SW 1271 (cell line): ENCODE data around the gene CDH4.

ENCODE experiments used
- DNase-seq, 2 experiments: peaks; one replicate each; lab custom pipeline; 2025; lab: John Stamatoyannopoulos, UW

CDH4 gene

DNA sequence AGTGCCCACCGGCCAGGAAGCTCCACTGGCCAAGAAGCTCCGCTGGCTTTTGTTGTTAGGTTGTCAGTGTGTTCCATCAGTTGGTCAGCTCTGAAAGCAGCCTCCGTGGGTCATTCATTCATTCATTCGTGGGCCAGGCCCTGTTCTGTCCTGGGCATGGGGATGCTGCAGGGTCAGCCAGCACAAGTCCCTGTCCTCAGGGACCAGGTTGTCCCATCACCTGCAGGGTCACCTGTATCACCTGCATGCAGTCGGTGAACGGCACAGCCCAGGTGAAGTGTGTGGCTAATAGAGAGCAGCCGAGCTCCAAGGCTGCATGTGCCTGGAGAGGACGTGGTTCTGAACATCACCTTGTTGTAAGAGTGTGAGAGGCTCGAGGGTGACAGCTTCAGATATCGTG lies 403.5 kb downstream of the CDH4 start:
- no peak for DNase-seq

- no peak for DNase-seq
These were observed 404.1 kb downstream of the CDH4 start for GRCh38 chr20:61656198-61656597.

DNA sequence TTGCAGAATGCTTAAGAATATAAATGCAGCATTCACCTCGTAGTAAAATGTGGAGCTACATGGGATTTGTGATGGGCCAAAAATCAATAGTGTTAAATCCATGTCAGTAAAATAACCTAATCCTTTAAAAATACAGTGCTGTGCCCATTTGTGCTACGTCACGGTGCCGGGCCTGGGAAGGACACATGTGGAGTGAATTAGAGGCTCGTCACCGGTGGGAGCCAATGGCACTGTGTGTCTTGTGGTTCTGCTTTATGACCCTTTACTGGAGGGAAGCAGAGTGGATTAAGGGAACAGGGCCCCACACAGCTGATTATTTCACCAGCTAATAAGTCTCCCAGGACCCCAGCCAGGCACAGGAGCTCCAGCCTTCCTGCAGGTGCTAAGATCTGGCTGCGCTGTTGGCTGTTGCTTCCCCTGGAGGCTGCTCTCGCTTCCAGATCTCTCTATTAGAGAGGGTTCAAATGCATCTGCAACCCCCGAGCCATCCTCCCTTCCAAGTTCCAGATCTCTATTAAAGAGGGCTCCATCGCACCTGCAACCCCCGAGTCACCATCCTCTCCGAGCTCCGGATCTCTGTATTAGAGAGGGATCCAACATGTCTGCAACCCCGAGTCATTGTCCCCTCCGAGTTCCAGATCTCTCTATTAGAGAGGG lies 405.8 kb downstream of the CDH4 start:
- no peak for DNase-seq

DNA sequence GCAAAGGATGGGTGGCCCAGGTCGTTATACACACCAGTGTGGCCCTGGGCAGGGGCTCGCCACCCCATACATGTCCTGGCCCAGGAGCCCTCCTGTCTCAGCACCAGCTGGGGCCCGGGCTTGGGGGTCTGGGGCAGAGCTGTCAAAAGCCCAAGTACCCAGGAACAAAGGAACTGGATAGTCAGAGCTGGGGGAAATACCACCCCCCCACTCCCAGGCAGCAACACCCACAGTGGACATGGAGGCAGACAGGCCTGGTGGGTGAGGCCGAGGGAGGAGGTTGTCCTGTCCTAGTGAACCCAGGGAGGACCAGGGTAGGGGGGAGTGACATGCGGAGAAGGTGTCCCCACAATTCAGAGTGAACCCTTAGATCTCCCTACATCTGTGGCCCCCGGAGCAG lies 406.5 kb downstream of the CDH4 start:
- no peak for DNase-seq

DNA sequence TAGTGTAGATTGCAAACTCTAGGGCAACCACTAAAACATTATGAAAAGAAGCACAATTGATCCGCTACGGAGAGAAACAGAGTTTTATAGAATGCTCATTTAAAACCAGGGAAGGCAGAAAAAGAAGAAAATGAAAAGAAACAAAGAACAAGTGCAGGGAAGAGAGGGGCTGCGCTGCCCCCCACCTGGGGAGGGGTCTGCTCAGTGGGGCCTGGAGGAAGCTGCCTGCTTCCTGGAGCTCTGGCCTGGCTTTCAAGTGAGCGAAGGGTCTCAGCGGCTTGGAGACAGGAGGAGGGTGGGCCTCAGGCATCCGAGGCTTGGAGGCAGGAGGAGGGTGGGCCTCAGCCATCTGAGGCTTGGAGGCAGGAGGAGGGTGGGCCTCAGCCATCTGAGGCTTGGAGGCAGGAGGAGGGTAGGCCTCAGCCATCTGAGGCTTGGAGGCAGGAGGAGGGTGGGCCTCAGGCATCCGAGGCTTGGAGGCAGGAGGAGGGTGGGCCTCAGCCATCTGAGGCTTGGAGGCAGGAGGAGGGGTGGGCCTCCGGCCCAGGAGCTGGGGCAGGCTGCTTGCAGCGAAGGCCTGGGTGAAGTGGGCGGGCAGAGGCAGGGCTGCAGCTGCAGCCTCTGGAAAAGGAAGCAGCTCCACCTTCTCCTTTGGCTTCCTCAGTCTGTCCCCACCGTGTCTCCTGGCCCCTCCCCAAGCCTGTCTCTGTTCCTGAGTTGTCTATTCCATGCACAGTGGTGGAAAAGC lies 407.4 kb downstream of the CDH4 start:
- no peak for DNase-seq

GRCh38 chr20:61659994-61660346 lies 407.9 kb downstream of the CDH4 start:
- no peak for DNase-seq

DNA sequence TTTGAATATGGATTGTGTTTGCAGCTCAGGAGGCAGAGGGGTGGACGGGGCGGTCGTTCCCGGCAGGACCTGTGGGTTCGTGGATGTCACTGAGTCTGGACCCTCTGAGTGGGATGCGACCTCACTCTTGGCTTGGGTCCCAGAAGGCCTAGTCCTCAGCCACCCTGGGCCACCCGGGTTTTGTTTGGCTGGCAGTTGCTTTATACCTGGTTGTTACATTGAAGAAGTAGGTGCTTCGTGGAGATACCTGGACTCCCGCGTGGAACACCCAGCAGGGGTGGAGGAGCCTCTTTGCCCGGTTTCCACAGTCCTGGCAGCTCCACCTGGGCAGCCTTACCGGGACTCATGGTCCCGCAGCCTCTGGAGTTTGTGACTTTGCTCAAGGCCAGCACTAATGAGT lies 408.5 kb downstream of the CDH4 start:
- DNase-seq: no peak

DNA sequence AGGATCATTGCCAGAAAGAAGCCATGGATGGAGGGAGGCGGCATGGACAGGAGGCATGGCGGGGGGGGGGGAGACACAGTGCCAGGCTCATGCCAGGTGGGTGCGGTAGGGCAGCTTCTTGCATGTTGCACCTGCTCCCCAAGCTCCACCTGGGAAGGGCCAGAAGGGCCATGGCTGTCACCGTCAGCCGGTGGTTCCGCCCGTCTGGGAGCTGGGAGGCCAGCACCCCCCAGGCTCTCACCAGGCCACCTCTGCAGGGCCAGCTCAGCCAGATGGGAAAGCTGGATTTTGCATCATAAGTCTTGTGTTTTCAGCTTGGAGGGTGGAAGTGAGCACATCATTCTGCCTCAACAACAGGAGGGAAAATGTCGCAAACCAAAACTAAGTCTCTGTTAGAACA lies 409.0 kb downstream of the CDH4 start:
- no peak for DNase-seq

DNA sequence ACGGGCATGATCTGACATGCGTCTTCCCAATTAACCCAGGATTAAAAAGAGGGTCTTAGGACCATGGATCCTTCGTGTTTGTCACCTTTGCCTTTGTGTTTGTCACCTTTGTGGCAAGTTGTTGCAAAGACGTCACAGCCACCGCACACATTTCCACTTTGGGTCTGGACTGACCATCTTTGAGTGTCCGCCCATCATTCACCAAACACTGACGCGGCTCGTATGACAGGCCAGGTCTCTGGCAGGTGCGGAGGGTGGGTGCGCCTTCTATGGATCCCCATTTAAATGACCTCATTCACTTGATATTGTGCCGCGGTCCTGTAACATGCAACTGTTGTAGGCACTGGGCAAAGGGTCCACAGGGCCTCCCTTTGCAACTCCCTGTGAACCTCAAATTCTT lies 409.5 kb downstream of the CDH4 start:
- DNase-seq: no peak

- peak in 1 of 2 experiments; percentile 8 for DNase-seq
These were observed 410.3 kb downstream of the CDH4 start for GRCh38 chr20:61662226-61662967.

- DNase-seq: no peak
These were observed 410.9 kb downstream of the CDH4 start for GRCh38 chr20:61662968-61663331.

- no peak for DNase-seq
These were observed 411.7 kb downstream of the CDH4 start for GRCh38 chr20:61663521-61664425.

DNA sequence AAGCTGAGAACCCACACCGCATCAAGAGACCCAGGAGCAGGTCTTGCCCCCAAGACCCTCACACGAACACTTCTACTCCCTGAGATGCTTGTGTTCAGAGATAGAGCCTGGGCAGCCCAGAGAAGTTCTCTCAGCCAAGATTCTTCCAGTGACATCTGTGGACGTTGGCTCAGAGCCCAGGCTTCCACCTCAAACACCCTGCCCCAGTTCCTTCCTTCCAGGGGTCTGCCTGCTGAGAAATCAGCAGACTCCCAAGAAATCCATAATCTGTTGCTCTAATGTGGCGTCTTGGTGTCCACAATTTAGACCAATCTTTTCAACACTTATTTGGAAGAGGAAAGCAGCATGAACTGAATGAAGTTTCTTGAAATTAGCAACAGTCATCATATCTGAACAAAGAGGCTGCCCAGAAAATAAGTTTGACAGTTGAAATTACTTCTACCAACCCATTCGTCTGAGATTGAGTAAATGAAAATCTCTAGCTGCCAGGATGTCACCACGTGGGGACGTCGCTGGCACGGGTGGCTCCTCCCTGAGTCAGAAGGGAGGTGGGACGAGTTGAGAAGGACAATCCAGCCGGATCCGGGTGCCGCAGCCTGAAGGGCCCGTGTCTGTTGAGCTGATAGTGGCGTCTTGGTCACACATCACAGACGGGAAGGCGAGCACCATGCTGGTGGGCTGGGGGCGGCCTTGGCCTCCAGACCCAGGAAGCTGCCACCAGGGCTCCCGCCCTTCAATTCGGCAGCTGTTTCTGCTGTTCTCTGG lies 412.7 kb downstream of the CDH4 start:
- DNase-seq: no peak

GRCh38 chr20:61665528-61666470 lies 413.7 kb downstream of the CDH4 start:
- DNase-seq: no peak

- DNase-seq: no peak
These were observed 414.4 kb downstream of the CDH4 start for GRCh38 chr20:61666471-61666832.

GRCh38 chr20:61667056-61667792 lies 415.2 kb downstream of the CDH4 start:
- no peak for DNase-seq

GRCh38 chr20:61668065-61668650 lies 416.1 kb downstream of the CDH4 start:
- no peak for DNase-seq

- no peak for DNase-seq
These were observed 416.9 kb downstream of the CDH4 start for GRCh38 chr20:61668771-61669503.

- DNase-seq: no peak
These were observed 418.2 kb downstream of the CDH4 start for GRCh38 chr20:61670274-61670673.
